OCI-LY3 (cell line): ENCODE data around the gene DEDD2.

ENCODE experiments used
- CTCF ChIP-seq: fragments of 200-600, 300-600 bp; sonication (generic); IDR thresholded peaks from 2 replicates; pipeline ENCODE4 v1.5.1; 2014; ENCODE audit warnings: antibody characterized with exemption, low read length, low read depth
- EZH2phosphoT487 ChIP-seq: fragments of 200-600 bp; shearing (Covaris generic); IDR thresholded peaks from 2 replicates; pipeline ENCODE4 v1.6.1; 2018; ENCODE audit warnings: antibody characterized with exemption, mixed run types, low read depth

GRCh38 chr19:42246143-42246921, 28.9 kb upstream of the DEDD2 start:
- TF ChIP-seq CTCF (no peak), EZH2phosphoT487 (no peak)
